HepG2 (cell line): Measurements from ENCODE around the gene EXOC3L2.

Experiments
- ZBTB20 ChIP-seq: sonication (generic); formaldehyde crosslinking; IDR thresholded peaks from 2 replicates; pipeline ENCODE4 v1.8.1; 2023; ENCODE audit warnings: missing genetic modification reagents, low read depth, mild to moderate bottlenecking, borderline replicate concordance
- ZNF687 ChIP-seq: sonication (generic); formaldehyde crosslinking; IDR thresholded peaks from 2 replicates; pipeline ENCODE4 v1.5.1; 2020; ENCODE audit warnings: mild to moderate bottlenecking, missing genetic modification reagents, moderate library complexity

- TF ChIP-seq ZBTB20 (no peak), ZNF687 (CRISPR knock-in tag) (no peak)
Measured at GRCh38 chr19:45218426-45218825, 26.8 kb downstream of the EXOC3L2 start.
